Loucy (cell line): ENCODE data around the gene OR10A3.

Experiments
- H2AFZ ChIP-seq: fragments of 200-600 bp; sonication (generic); 2 replicates; pipeline ENCODE4 v1.6.0; 2016; ENCODE audit warnings: antibody characterized with exemption, mild to moderate bottlenecking, low read length, moderate library complexity
- H3F3A ChIP-seq: fragments of 200-600 bp; 2 replicates; pipeline ENCODE4 v1.6.0; 2016; ENCODE audit warnings: antibody characterized with exemption, low read depth, mild to moderate bottlenecking
- H3K27me3 ChIP-seq: fragments of 200-600 bp; sonication (generic); 2 replicates; pipeline ENCODE4 v1.6.1; 2014; ENCODE audit warnings: low read length, mild to moderate bottlenecking; ENCODE audit not compliant: insufficient read depth, poor library complexity, severe bottlenecking
- H3K36me3 ChIP-seq: fragments of 200-600 bp; sonication (generic); 2 replicates; pipeline ENCODE4 v1.6.1; 2016; ENCODE audit warnings: low read length; ENCODE audit not compliant: insufficient read depth
- H3K4me1 ChIP-seq: fragments of 200-600 bp; sonication (generic); 2 replicates; pipeline ENCODE4 v1.5.1; 2014; ENCODE audit warnings: low read length, mild to moderate bottlenecking; ENCODE audit not compliant: insufficient read depth, poor library complexity, severe bottlenecking
- H3K4me2 ChIP-seq: fragments of 200-600 bp; sonication (generic); 2 replicates; pipeline ENCODE4 v1.6.0; 2014; ENCODE audit warnings: antibody characterized with exemption, low read length, low read depth, mild to moderate bottlenecking; ENCODE audit not compliant: poor library complexity, severe bottlenecking
- H3K4me3 ChIP-seq: fragments of 200-600 bp; sonication (generic); 2 replicates; pipeline ENCODE4 v1.5.1; 2014; ENCODE audit warnings: low read length, mild to moderate bottlenecking, mixed read lengths; ENCODE audit not compliant: poor library complexity, severe bottlenecking
- H3K79me2 ChIP-seq: fragments of 200-600 bp; sonication (generic); 2 replicates; pipeline ENCODE4 v1.6.1; 2014; ENCODE audit warnings: low read length; ENCODE audit not compliant: insufficient read depth
- H3K9ac ChIP-seq: fragments of 200-600 bp; sonication (generic); 2 replicates; pipeline ENCODE4 v1.6.0; 2014; ENCODE audit warnings: mild to moderate bottlenecking, low read depth, low read length, moderate library complexity; ENCODE audit not compliant: poor library complexity, severe bottlenecking
- H3K9me2 ChIP-seq: fragments of 200-600 bp; sonication (generic); replicated peaks from 2 replicates; pipeline ENCODE4 v1.6.1; 2016; ENCODE audit warnings: low read depth, low read length, mixed read lengths
- H3K9me3 ChIP-seq: fragments of 200-600 bp; sonication (generic); 2 replicates; pipeline ENCODE4 v1.6.1; 2014; ENCODE audit warnings: mild to moderate bottlenecking, antibody characterized with exemption, low read length, low read depth; ENCODE audit not compliant: insufficient read depth
- H4K20me1 ChIP-seq: fragments of 200-600 bp; sonication (generic); 2 replicates; pipeline ENCODE4 v1.6.0; 2014; ENCODE audit warnings: antibody characterized with exemption, low read length, mild to moderate bottlenecking; ENCODE audit not compliant: insufficient read depth, poor library complexity, severe bottlenecking
- EZH2phosphoT487 ChIP-seq: fragments of 200-600 bp; IDR thresholded peaks from 2 replicates; pipeline ENCODE4 v1.6.1; 2018; ENCODE audit warnings: antibody characterized with exemption, mild to moderate bottlenecking, moderate library complexity, borderline replicate concordance
- TF ChIP-seq, protein P1 (sequence below): fragments of 200-600 bp; sonication (generic); conservative IDR thresholded peaks from 2 replicates; pipeline ENCODE4 v1.5.1; 2014; ENCODE audit warnings: mild to moderate bottlenecking, antibody characterized with exemption, low read length

The OR10A3 gene

DNA sequence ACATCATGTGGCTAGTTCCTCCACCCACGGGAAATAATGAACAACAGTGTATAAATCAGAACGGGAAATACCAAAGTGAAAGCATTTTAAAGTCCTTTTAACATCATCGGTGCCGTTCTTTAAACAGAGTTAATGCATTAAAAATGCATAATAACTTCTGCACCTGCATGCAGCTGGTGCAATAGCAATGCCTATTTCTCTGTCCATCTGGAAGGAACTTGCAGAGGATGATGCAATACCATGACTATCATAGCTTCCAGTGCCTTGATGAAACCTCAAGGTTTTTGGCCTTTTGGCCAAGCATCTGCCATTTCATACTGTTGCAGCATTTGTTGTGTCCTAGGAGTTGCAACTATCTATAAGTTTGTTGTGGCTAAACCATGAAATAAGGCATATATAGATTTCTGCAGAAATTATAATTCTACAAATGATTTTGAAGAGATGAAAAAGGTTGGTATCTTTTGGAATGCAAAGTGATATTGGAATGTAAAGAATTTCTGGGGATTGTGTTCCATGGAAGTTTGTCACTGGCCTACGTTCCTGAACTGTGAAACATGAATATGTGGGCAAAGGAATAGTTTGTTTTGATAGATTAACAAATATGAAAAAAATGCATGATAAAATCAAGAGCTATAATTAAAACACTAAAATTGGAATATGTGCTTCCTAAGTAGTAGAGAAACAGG lies 35.9 kb upstream of the OR10A3 start:
- no peaks in the 10 kb centered on the region for H3K4me1 ChIP-seq
- no peak overlapping the region for H2AFZ ChIP-seq
- H3K27me3 ChIP-seq, result no peaks in the 10 kb centered on the region
- no peak overlapping the region for H3K9ac ChIP-seq
- no peaks in the 10 kb centered on the region for H3K9me3 ChIP-seq
- TF ChIP-seq, protein P1, sequence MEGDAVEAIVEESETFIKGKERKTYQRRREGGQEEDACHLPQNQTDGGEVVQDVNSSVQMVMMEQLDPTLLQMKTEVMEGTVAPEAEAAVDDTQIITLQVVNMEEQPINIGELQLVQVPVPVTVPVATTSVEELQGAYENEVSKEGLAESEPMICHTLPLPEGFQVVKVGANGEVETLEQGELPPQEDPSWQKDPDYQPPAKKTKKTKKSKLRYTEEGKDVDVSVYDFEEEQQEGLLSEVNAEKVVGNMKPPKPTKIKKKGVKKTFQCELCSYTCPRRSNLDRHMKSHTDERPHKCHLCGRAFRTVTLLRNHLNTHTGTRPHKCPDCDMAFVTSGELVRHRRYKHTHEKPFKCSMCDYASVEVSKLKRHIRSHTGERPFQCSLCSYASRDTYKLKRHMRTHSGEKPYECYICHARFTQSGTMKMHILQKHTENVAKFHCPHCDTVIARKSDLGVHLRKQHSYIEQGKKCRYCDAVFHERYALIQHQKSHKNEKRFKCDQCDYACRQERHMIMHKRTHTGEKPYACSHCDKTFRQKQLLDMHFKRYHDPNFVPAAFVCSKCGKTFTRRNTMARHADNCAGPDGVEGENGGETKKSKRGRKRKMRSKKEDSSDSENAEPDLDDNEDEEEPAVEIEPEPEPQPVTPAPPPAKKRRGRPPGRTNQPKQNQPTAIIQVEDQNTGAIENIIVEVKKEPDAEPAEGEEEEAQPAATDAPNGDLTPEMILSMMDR, result no peak
- no peak for TF ChIP-seq EZH2phosphoT487
- no peaks in the 10 kb centered on the region for H3K79me2 ChIP-seq
- H3K4me3 ChIP-seq, result no peak overlapping the region
- no peaks in the 10 kb centered on the region for H3K9me2 ChIP-seq
- no peak overlapping the region for H3K4me2 ChIP-seq
- H3F3A ChIP-seq, result no peaks in the 10 kb centered on the region
- H3K36me3 ChIP-seq, result no peaks in the 10 kb centered on the region
- no peaks in the 10 kb centered on the region for H4K20me1 ChIP-seq

GRCh38 chr11:7974668-7975067 lies 33.2 kb upstream of the OR10A3 start:
- no peaks in the 10 kb centered on the region for H3K9me2 ChIP-seq
- no peak overlapping the region for H3K4me2 ChIP-seq
- H3K9ac ChIP-seq, result no peak overlapping the region
- H3K4me3 ChIP-seq, result no peak overlapping the region
- H3K79me2 ChIP-seq, result no peaks in the 10 kb centered on the region
- no peak overlapping the region for H2AFZ ChIP-seq
- H3F3A ChIP-seq, result no peaks in the 10 kb centered on the region
- no peaks in the 10 kb centered on the region for H3K4me1 ChIP-seq
- H4K20me1 ChIP-seq, result no peaks in the 10 kb centered on the region
- H3K27me3 ChIP-seq, result no peaks in the 10 kb centered on the region
- no peaks in the 10 kb centered on the region for H3K9me3 ChIP-seq
- no peaks in the 10 kb centered on the region for H3K36me3 ChIP-seq
- TF ChIP-seq EZH2phosphoT487, result no peak
- TF ChIP-seq, protein P1, result no peak

- H3K4me1 ChIP-seq, result no peaks in the 10 kb centered on the region
- no peak overlapping the region for H3K4me2 ChIP-seq
- no peaks in the 10 kb centered on the region for H4K20me1 ChIP-seq
- no peaks in the 10 kb centered on the region for H3K79me2 ChIP-seq
- H3K9ac ChIP-seq, result no peak overlapping the region
- TF ChIP-seq EZH2phosphoT487, result no peak
- TF ChIP-seq, protein P1, result no peak
- H3K9me2 ChIP-seq, result no peaks in the 10 kb centered on the region
- H3K27me3 ChIP-seq, result no peaks in the 10 kb centered on the region
- H3K4me3 ChIP-seq, result no peak overlapping the region
- no peak overlapping the region for H2AFZ ChIP-seq
- no peaks in the 10 kb centered on the region for H3K36me3 ChIP-seq
- H3K9me3 ChIP-seq, result no peaks in the 10 kb centered on the region
- no peaks in the 10 kb centered on the region for H3F3A ChIP-seq
These were observed 31.5 kb upstream of the OR10A3 start for GRCh38 chr11:7973011-7973410.
